Colonic mucosa (tissue), 4 donors: ENCODE measurements around the gene ANGPTL5. TPM values are rescaled to one million over a fixed set of nuclear protein-coding genes. Genes with fewer than 3 reads are reported as not detected.
A peak's percentile ranks its signal among the peaks of the same experiment; 100 is the strongest.
"Not testable (repeated sequence)": the region's sequence is repeated elsewhere in the genome, so short reads cannot be mapped to it uniquely, and the experiment has no call there.

Experiments
- DNase-seq: peaks from one replicate; pipeline ENCODE4 v3.0.0-alpha.2; 2020
- H3K27ac ChIP-seq: fragments of 200-600 bp; one replicate; pipeline ENCODE4 v1.8.0; 2021
- H3K27me3 ChIP-seq: fragments of 200-600 bp; one replicate; pipeline ENCODE4 v1.8.0; 2021
- H3K36me3 ChIP-seq: fragments of 200-600 bp; one replicate; pipeline ENCODE4 v1.8.0; 2021
- H3K4me1 ChIP-seq: fragments of 200-600 bp; one replicate; pipeline ENCODE4 v1.8.0; 2021; ENCODE audit warnings: mild to moderate bottlenecking
- H3K4me3 ChIP-seq: fragments of 200-600 bp; one replicate; pipeline ENCODE4 v1.8.0; 2021
- H3K9ac ChIP-seq, 2 donors: one replicate each; pipeline ENCODE4 v1.7.0; 2013; ENCODE audit warnings: control low read depth in 2 of 2, low read depth in 2 of 2, low read length in 2 of 2
- H3K9me3 ChIP-seq: fragments of 200-600 bp; one replicate; pipeline ENCODE4 v1.8.0; 2021
- CTCF ChIP-seq: fragments of 200-600 bp; IDR thresholded peaks from one replicate; pipeline ENCODE4 v1.8.0; 2022; ENCODE audit warnings: antibody characterized with exemption, mild to moderate bottlenecking
- intact Hi-C: fragments of 100-400 bp; cut with DNase I; formaldehyde crosslinking; loops from one replicate; pipeline ENCODE4 v1.14.1; 2022
- total RNA-seq, 2 donors: library from RNA; stranded (reverse); fragmentation: NEBNext Ultra II Directional in 1 of 2; extraction: Animal tissue kit (Norgen Biotek cat#: 25700) in 1 of 2; gene quantifications; one replicate each; pipeline ENCODE4 v1.2.1, GENCODE V29; 2021
- donor health status: healthy.
- donor health status: DM: no; HTN: no; CAD: no.
- donor health status: DM: no; HTN: no; CAD: no.

ANGPTL5 gene
- total RNA-seq, 2 donors from 2014 or later, result not detected

DNA sequence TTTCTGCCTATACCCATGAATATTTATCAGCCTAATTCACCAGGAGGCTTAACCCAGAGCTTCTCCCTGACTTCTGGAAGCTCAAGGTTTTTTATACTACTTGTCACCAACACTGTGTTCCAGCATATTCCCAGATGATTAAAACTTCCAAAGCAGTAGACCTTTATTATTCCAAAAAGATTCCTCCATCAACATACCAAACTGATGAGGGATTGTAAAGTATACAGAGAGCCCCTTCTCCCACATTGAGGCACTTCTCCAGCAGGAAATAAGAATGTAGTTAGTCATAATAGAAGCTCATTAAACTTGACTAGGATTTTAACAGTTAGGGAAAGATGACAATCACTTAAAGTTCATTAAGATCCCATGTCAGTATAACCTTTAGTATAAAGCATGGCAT is 53.0 kb downstream of the ANGPTL5 start:
- no peaks in the 10 kb centered on the region for H3K4me1 ChIP-seq
- no peaks in the 10 kb centered on the region for H3K36me3 ChIP-seq
- DNase-seq, result no peak
- no peak overlapping the region for H3K4me3 ChIP-seq
- TF ChIP-seq CTCF, result no peak
- no peaks in the 10 kb centered on the region for H3K9me3 ChIP-seq
- intact Hi-C loops, result loop anchor here (2.0 kb wide), 1 partner anchor 143 kb away; no protein-coding TSS in a partner anchor
- no peak overlapping the region for H3K27ac ChIP-seq
- H3K9ac ChIP-seq, result no peak overlapping the region
- no peaks in the 10 kb centered on the region for H3K27me3 ChIP-seq

GRCh38 chr11:101862391-101863233 is 53.7 kb downstream of the ANGPTL5 start:
- intact Hi-C loops, result loop anchor here (2.0 kb wide), 1 partner anchor 144 kb away; no protein-coding TSS in a partner anchor
- Histone ChIP-seq H3K4me1 (no peaks in the 10 kb centered on the region), H3K9me3 (no peaks in the 10 kb centered on the region), H3K36me3 (no peaks in the 10 kb centered on the region), H3K4me3 (no peak overlapping the region), H3K27me3 (no peaks in the 10 kb centered on the region), H3K27ac (no peak overlapping the region), H3K9ac (no peak overlapping the region)
- peak; percentile 20 for DNase-seq
- TF ChIP-seq CTCF, result no peak

GRCh38 chr11:101860696-101861427 is 55.5 kb downstream of the ANGPTL5 start:
- Histone ChIP-seq H3K27me3 (no peaks in the 10 kb centered on the region), H3K27ac (no peak overlapping the region), H3K4me3 (no peak overlapping the region), H3K9me3 (no peaks in the 10 kb centered on the region), H3K4me1 (no peaks in the 10 kb centered on the region), H3K36me3 (no peaks in the 10 kb centered on the region), H3K9ac (no peak overlapping the region)
- TF ChIP-seq CTCF, result peak; percentile 69
- intact Hi-C loops, result no loop called here
- DNase-seq, result peak; percentile 44

- H3K27ac ChIP-seq, H3K4me3 ChIP-seq, H3K27me3 ChIP-seq, H3K9ac ChIP-seq, H3K9me3 ChIP-seq, H3K36me3 ChIP-seq, H3K4me1 ChIP-seq, intact Hi-C loops: not testable (repeated sequence)
- DNase-seq, result peak; percentile 22
These were observed 64.1 kb downstream of the ANGPTL5 start for GRCh38 chr11:101852260-101852659.

DNA sequence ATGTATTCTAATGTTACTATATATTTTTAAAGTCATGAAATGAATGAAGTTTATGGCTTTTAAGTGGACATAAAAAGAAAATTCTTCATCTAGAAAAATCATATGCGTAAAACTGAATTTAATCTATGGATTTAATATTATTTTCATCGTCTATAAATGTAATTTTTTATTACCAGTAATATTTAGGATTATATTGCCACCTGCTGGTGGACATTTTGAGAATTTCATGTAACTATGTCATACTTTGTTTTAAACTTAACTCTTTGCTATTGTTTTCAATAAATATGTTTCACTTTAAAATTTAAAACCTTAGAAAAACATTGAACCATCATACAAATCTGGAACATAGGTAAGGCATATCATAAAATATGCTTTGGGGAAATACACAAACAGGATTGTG is 68.1 kb downstream of the ANGPTL5 start:
- TF ChIP-seq CTCF, result no peak
- H3K4me1 ChIP-seq, result no peaks in the 10 kb centered on the region
- no peaks in the 10 kb centered on the region for H3K9me3 ChIP-seq
- H3K36me3 ChIP-seq, result no peaks in the 10 kb centered on the region
- no peak overlapping the region for H3K27ac ChIP-seq
- no peak for DNase-seq
- no peak overlapping the region for H3K9ac ChIP-seq
- no peaks in the 10 kb centered on the region for H3K27me3 ChIP-seq
- intact Hi-C loops, result loop anchor here (10.0 kb wide), 1 partner anchor 393 kb away; no protein-coding TSS in a partner anchor
- no peak overlapping the region for H3K4me3 ChIP-seq
